A673 (cell line): ENCODE results near the gene MACROD1.

Source experiments
- EZH2 ChIP-seq: fragments of 200-600 bp; sonication (generic); IDR thresholded peaks from 2 replicates; pipeline ENCODE4 v1.6.1; 2017; ENCODE audit warnings: borderline replicate concordance, low read depth, mild to moderate bottlenecking, mixed read lengths, antibody characterized with exemption, low read length; ENCODE audit not compliant: poor library complexity, severe bottlenecking
- TF ChIP-seq, protein P1 (sequence below): fragments of 300-800, 200-600 bp; sonication (generic); conservative IDR thresholded peaks from 2 replicates; pipeline ENCODE4 v1.5.1; 2017; ENCODE audit warnings: low read depth, mild to moderate bottlenecking, antibody characterized with exemption, low read length, moderate library complexity, mixed read lengths

DNA sequence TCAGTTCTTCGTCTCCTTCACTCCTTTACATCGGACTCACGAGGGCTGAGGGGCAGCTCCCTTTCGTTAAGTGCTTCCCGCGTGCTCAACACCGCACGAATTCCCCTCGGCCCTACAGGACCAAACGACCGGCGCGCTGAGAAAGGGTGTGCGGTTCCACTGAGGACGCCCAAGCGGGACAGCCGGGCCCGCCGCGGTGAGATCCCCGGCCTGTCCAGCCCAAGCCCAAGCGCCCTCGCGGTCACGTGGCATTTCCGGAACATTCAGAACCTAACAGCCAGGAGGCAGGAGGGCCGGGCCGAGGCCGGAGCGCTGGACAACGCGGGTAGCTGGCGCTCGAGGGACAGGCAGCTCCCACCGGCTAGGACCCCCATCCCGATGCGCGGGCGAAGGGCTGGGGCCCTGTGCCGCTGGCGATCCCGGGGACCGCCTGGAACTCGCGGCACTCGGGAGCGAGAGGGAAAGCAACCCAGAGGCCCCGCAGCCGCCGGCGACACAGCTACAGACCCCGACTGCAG lies 19.3 kb upstream of the MACROD1 start:
- TF ChIP-seq, protein P1, sequence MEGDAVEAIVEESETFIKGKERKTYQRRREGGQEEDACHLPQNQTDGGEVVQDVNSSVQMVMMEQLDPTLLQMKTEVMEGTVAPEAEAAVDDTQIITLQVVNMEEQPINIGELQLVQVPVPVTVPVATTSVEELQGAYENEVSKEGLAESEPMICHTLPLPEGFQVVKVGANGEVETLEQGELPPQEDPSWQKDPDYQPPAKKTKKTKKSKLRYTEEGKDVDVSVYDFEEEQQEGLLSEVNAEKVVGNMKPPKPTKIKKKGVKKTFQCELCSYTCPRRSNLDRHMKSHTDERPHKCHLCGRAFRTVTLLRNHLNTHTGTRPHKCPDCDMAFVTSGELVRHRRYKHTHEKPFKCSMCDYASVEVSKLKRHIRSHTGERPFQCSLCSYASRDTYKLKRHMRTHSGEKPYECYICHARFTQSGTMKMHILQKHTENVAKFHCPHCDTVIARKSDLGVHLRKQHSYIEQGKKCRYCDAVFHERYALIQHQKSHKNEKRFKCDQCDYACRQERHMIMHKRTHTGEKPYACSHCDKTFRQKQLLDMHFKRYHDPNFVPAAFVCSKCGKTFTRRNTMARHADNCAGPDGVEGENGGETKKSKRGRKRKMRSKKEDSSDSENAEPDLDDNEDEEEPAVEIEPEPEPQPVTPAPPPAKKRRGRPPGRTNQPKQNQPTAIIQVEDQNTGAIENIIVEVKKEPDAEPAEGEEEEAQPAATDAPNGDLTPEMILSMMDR, result no peak
- no peak for TF ChIP-seq EZH2
